ENCODE results near the gene EXOC3.

DNA sequence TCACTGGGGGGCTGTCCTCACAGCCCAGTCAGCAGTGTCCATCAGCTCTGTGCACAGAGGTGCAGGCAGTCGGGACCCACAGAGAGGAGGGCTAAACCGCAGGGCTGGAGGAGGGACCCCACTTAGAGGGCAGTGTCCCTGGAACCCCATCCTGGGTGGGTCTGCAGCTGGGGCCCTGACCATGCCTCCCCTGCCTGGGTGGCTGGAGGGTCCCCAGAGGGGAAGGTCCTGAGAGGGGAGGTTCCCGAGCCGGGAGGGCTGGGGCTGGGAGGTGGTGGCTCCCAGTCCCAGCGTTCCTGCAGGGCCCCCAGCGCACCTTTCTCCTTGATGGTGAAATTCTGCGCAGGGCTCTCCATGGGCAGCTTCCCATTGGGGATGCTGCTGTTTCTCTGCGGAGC, 32.7 kb downstream of the EXOC3 start:
- TF ChIP-seq, protein P1, sequence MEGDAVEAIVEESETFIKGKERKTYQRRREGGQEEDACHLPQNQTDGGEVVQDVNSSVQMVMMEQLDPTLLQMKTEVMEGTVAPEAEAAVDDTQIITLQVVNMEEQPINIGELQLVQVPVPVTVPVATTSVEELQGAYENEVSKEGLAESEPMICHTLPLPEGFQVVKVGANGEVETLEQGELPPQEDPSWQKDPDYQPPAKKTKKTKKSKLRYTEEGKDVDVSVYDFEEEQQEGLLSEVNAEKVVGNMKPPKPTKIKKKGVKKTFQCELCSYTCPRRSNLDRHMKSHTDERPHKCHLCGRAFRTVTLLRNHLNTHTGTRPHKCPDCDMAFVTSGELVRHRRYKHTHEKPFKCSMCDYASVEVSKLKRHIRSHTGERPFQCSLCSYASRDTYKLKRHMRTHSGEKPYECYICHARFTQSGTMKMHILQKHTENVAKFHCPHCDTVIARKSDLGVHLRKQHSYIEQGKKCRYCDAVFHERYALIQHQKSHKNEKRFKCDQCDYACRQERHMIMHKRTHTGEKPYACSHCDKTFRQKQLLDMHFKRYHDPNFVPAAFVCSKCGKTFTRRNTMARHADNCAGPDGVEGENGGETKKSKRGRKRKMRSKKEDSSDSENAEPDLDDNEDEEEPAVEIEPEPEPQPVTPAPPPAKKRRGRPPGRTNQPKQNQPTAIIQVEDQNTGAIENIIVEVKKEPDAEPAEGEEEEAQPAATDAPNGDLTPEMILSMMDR (conservative IDR thresholded peaks at IDR 0.05; ENCODE audit: low read length), result no peak
- TF ChIP-seq EZH2phosphoT487 (IDR thresholded peaks at IDR 0.05; ENCODE audit: borderline replicate concordance, low read depth, low read length), result no peak

Measured in OCI-LY7 (cell line).